Smooth muscle cell (in vitro differentiated cells): Measurements from ENCODE around the gene CLDN3. TPM values are rescaled to one million over a fixed set of nuclear protein-coding genes. Genes with fewer than 3 reads are reported as not detected.

Source experiments
- DNase-seq: peaks from one replicate; lab custom pipeline; 2025; ENCODE audit not compliant: unreplicated experiment; lab: John Stamatoyannopoulos, UW
- H2AFZ ChIP-seq: fragments of 200-600 bp; sonication (generic); 2 replicates; pipeline ENCODE4 v1.6.0; 2016; ENCODE audit warnings: antibody characterized with exemption, low read depth, mild to moderate bottlenecking
- H3F3A ChIP-seq: fragments of 200-600 bp; sonication (generic); 2 replicates; pipeline ENCODE4 v1.6.0; 2017; ENCODE audit warnings: antibody characterized with exemption, low read depth
- H3K27ac ChIP-seq: fragments of 200-600 bp; sonication (generic); 2 replicates; pipeline ENCODE4 v1.5.1; 2016; ENCODE audit warnings: low read depth, mild to moderate bottlenecking
- H3K27me3 ChIP-seq: fragments of 200-600 bp; sonication (generic); 2 replicates; pipeline ENCODE4 v1.6.1; 2016; ENCODE audit warnings: low read depth, mild to moderate bottlenecking
- H3K36me3 ChIP-seq: fragments of 200-600 bp; sonication (generic); 2 replicates; pipeline ENCODE4 v1.5.1; 2016; ENCODE audit warnings: low read depth
- H3K4me1 ChIP-seq: fragments of 200-600 bp; sonication (generic); 2 replicates; pipeline ENCODE4 v1.5.1; 2016; ENCODE audit warnings: low read depth
- H3K4me2 ChIP-seq: fragments of 200-600 bp; sonication (generic); 2 replicates; pipeline ENCODE4 v1.6.0; 2016; ENCODE audit warnings: mild to moderate bottlenecking
- H3K4me3 ChIP-seq: fragments of 200-600 bp; sonication (generic); 2 replicates; pipeline ENCODE4 v1.5.1; 2016; ENCODE audit warnings: mild to moderate bottlenecking
- H3K79me2 ChIP-seq: fragments of 200-600 bp; sonication (generic); 2 replicates; pipeline ENCODE4 v1.6.0; 2016; ENCODE audit warnings: low read depth, mild to moderate bottlenecking
- H3K9ac ChIP-seq: fragments of 200-600 bp; sonication (generic); 2 replicates; pipeline ENCODE4 v1.6.0; 2016; ENCODE audit warnings: low read depth
- H3K9me3 ChIP-seq: fragments of 200-600 bp; sonication (generic); replicated peaks from 2 replicates; pipeline ENCODE4 v1.5.1; 2016; ENCODE audit warnings: low read depth
- H4K20me1 ChIP-seq: fragments of 200-600 bp; sonication (generic); 2 replicates; pipeline ENCODE4 v1.6.0; 2016; ENCODE audit warnings: low read depth
- CTCF ChIP-seq: fragments of 200-600 bp; sonication (generic); IDR thresholded peaks from 2 replicates; pipeline ENCODE4 v1.5.1; 2017; ENCODE audit warnings: borderline replicate concordance, mild to moderate bottlenecking, antibody characterized with exemption; ENCODE audit not compliant: insufficient read depth, poor library complexity, severe bottlenecking
- WGBS: methylation state at CpG from one replicate; pipeline ENCODE4 v1.1.7; 2016; ENCODE audit warnings: low lambda C conversion rate; 5-methylcytosine and 5-hydroxymethylcytosine counted together
- polyA plus RNA-seq: library from polyadenylated mRNA; unstranded; fragments of >200 nt; fragmentation: Nextera tagmentation; extraction: Ambion mirVana; gene quantifications from 2 replicates; pipeline ENCODE4 v1.2.1, GENCODE V29; 2016
- total RNA-seq: library from RNA; depleted of rRNA; stranded (reverse); fragments of >200 nt; gene quantifications from 2 replicates; pipeline ENCODE4 v1.2.3, GENCODE V29; 2014

The CLDN3 gene
- total and polyA plus RNA-seq, 2 experiments from 2014 or later = 0.16 TPM; not detected in 1

GRCh38 chr7:73736885-73737284, 33.2 kb downstream of the CLDN3 start:
- no peaks in the 10 kb centered on the region for H3K9me3 ChIP-seq
- no peaks in the 10 kb centered on the region for H3F3A ChIP-seq
- DNase-seq = no peak
- H3K4me1 ChIP-seq = peaks cover 9% of the 10 kb centered on the region
- no peak overlapping the region for H3K4me3 ChIP-seq
- H2AFZ ChIP-seq = no peak overlapping the region
- WGBS = 96% methylated on average over 13 of the region's 14 CpGs
- TF ChIP-seq CTCF = no peak
- H3K36me3 ChIP-seq = no peaks in the 10 kb centered on the region
- H3K27ac ChIP-seq = no peak overlapping the region
- no peaks in the 10 kb centered on the region for H4K20me1 ChIP-seq
- H3K4me2 ChIP-seq = no peak overlapping the region
- peaks cover 5% of the 10 kb centered on the region for H3K27me3 ChIP-seq
- no peaks in the 10 kb centered on the region for H3K79me2 ChIP-seq
- H3K9ac ChIP-seq = no peak overlapping the region

GRCh38 chr7:73735528-73735905, 34.6 kb downstream of the CLDN3 start:
- H3F3A ChIP-seq = no peaks in the 10 kb centered on the region
- no peak for TF ChIP-seq CTCF
- H3K27ac ChIP-seq = no peak overlapping the region
- peaks cover 3% of the 10 kb centered on the region for H3K4me1 ChIP-seq
- no peak overlapping the region for H3K9ac ChIP-seq
- H4K20me1 ChIP-seq = no peaks in the 10 kb centered on the region
- H3K27me3 ChIP-seq = no peaks in the 10 kb centered on the region
- no peaks in the 10 kb centered on the region for H3K36me3 ChIP-seq
- 95% methylated on average over 6 of the region's 8 CpGs for WGBS
- no peaks in the 10 kb centered on the region for H3K9me3 ChIP-seq
- H2AFZ ChIP-seq = no peak overlapping the region
- no peak overlapping the region for H3K4me2 ChIP-seq
- no peaks in the 10 kb centered on the region for H3K79me2 ChIP-seq
- no peak overlapping the region for H3K4me3 ChIP-seq
- no peak for DNase-seq

- Histone ChIP-seq H3K79me2 (no peaks in the 10 kb centered on the region), H3F3A (no peaks in the 10 kb centered on the region), H4K20me1 (no peaks in the 10 kb centered on the region), H3K4me3 (no peak overlapping the region), H2AFZ (no peak overlapping the region), H3K4me2 (no peak overlapping the region), H3K9ac (no peak overlapping the region), H3K9me3 (no peaks in the 10 kb centered on the region), H3K27me3 (no peaks in the 10 kb centered on the region), H3K36me3 (no peaks in the 10 kb centered on the region), H3K4me1 (peaks cover 3% of the 10 kb centered on the region), H3K27ac (no peak overlapping the region)
- peak; percentile 16 for DNase-seq
- 61% methylated on average over 16 of the region's 16 CpGs for WGBS
- peak; percentile 69 for TF ChIP-seq CTCF
Measured at GRCh38 chr7:73734619-73735527, 35.2 kb downstream of the CLDN3 start.
